ENCODE measurements around the gene UIMC1.

The UIMC1 gene

DNA sequence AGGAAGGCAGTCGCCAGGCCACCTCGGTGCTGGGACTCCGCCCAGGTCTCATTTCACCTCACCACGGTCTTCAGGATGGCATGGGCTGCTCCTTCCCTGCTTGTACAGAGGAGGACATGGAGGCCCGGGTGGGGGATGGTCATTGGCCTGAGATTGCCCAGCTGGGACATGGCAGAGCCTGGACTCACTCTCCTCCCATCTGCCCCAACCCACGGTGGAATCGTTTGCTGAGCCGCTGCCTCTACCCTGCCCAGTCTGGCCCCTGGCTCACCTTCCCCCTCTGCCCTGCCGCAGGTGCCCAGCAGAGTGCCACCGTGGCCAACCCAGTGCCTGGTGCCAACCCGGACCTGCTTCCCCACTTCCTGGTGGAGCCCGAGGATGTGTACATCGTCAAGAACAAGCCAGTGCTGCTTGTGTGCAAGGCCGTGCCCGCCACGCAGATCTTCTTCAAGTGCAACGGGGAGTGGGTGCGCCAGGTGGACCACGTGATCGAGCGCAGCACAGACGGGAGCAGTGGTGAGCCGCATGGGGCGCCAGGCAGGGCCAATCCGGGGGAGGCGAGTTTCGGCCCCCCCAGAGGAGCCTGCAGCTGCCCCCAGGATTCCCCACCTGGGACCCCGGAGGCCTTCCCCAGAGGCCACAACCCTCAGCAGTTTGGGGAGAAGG is 144.1 kb downstream of the UIMC1 start:
- Mint-ChIP-seq H3K9me3 (no peaks in the 10 kb centered on the region), H3K4me1 (no peaks in the 10 kb centered on the region), H3K4me3 (no peak overlapping the region), H3K36me3 (ENCODE audit: low read depth) (no peaks in the 10 kb centered on the region), H3K27me3 (peaks cover 42% of the 10 kb centered on the region), H3K27ac (no peak overlapping the region)
- ATAC-seq (no peak), DNase-seq (no peak)

DNA sequence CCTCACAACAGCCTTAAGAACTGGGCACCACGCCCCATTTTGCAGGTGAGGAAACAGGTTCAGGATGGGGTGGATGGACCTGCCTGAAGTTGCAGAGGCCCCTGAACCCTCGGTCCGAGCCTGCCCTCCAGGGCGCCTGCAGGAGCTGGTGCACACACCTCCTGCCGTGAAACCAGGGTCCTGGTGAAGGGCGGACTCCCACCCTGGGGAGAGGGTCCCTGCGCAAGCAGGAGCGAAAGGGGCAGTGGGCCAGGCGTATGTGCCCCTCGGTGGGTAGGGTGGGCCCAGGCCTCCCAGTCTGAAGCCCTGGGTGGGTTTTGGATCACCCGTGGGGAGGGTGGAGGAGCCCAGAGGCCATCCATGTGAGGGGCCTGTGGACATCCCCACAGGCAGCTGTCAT is 145.3 kb downstream of the UIMC1 start:
- no peak overlapping the region for H3K27ac Mint-ChIP-seq

DNA sequence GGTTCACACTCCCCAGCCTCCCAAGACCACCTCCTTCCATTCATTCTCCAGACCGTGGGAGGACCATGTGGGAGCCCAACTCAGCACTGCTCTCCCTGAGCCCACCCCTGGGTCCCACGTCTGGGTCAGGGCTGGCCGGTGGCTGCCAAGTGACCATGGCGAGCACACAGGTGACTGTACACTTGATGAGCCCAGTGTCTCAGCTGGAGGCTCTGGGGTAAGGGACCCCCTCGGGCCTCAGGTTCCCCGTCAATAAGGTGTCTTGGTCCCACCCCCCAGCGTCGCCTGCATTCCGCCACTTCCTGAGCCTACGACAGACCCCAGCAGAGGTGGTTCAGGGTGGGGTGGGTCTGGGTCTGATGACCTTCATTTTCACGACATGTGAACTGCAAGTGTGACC is 146.2 kb downstream of the UIMC1 start:
- H3K36me3 Mint-ChIP-seq (ENCODE audit: low read depth), result no peaks in the 10 kb centered on the region
- no peak overlapping the region for H3K4me3 Mint-ChIP-seq
- H3K27me3 Mint-ChIP-seq, result peaks cover 23% of the 10 kb centered on the region

More for the DNA sequence above, 145.3 kb downstream of the UIMC1 start:
- Mint-ChIP-seq H3K9me3 (no peaks in the 10 kb centered on the region), H3K4me3 (no peak overlapping the region), H3K27me3 (peaks cover 31% of the 10 kb centered on the region), H3K36me3 (ENCODE audit: low read depth) (no peaks in the 10 kb centered on the region), H3K4me1 (no peaks in the 10 kb centered on the region)
- ATAC-seq, result no peak
- no peak for DNase-seq

DNA sequence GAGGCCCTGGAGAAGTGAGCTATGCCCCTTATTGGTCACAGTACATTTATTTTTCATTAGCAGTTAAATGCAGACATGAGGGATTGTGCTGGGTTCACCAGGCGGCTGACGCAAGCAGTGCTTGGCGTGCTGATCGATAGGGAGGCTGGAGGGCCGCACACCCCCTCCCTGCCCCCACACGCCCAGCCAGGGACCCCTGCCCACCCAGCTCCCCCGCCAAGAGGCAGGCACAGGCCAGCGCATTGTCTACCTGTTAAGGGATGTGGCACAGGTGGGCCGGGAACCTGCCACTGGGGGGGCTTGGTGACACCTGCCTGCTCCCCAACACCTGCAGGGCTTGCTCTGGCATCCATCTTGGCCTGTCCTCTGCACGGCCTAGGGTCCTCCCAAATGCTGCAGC is 146.7 kb downstream of the UIMC1 start:
- no peak for DNase-seq
- no peaks in the 10 kb centered on the region for H3K4me1 Mint-ChIP-seq
- no peak overlapping the region for H3K27ac Mint-ChIP-seq
- H3K4me3 Mint-ChIP-seq, result no peak overlapping the region
- no peak for ATAC-seq
- H3K36me3 Mint-ChIP-seq (ENCODE audit: low read depth), result no peaks in the 10 kb centered on the region
- no peaks in the 10 kb centered on the region for H3K9me3 Mint-ChIP-seq
- H3K27me3 Mint-ChIP-seq, result peaks cover 21% of the 10 kb centered on the region

More for the DNA sequence above, 146.2 kb downstream of the UIMC1 start:
- no peaks in the 10 kb centered on the region for H3K4me1 Mint-ChIP-seq
- no peaks in the 10 kb centered on the region for H3K9me3 Mint-ChIP-seq
- no peak overlapping the region for H3K27ac Mint-ChIP-seq
- no peak for DNase-seq
- ATAC-seq, result no peak

DNA sequence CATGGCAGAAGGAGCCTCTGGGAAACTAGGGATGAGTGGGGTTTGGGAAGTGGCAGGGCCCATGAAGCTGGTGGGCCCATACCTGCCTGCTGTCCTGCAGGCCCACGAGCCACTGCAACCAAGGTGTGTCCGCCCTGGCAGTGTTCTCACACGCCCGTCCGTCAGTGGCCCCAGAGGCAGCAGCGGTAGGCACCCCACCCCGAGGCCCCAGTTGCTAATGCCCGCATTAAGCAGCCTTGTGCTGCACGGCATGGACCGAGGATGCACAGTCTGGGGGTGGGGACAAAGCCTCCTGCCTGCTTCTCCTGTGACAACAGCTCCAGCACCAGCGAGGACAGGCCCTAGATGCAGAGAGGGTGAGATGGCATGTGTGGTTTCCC is 148.7 kb downstream of the UIMC1 start:
- DNase-seq, result no peak
- no peaks in the 10 kb centered on the region for H3K36me3 Mint-ChIP-seq (ENCODE audit: low read depth)
- no peak overlapping the region for H3K4me3 Mint-ChIP-seq
- no peak overlapping the region for H3K27ac Mint-ChIP-seq
- no peaks in the 10 kb centered on the region for H3K9me3 Mint-ChIP-seq
- no peak for ATAC-seq
- H3K4me1 Mint-ChIP-seq, result no peaks in the 10 kb centered on the region
- peaks cover 9% of the 10 kb centered on the region for H3K27me3 Mint-ChIP-seq

DNA sequence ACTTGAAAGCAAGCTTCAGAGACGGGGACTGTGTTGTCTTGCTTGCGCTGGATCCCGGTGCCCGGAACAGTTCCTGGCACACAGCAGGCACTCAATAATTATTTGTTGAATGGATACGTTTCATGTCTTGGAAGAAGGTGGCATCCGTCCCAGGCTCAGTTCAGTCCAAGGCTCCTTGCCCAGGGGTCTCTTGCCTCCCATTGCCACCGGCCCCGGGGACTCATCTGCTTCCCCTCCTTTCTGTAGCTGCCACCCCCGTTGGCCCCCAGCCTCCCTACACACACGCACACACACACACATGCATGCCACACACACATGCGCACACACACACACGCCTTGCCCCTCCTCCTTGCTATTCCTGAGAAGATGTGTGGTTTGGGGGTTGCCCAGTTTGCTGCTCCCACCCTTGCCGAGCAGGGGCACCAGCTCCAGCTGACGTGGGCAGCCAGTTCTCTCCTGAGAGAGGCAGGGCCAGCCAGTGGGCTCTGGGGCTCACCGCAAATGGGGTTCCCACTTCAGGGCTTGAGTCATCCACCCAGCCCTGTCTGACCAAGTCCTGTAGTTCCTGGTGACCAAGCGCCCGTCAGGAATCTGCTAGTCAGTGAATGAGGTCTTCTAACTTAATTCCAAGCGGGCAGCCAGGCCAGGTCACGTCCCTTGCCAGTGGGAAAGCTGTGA is 149.2 kb downstream of the UIMC1 start:
- H3K27me3 Mint-ChIP-seq, result peaks cover 10% of the 10 kb centered on the region
- DNase-seq, result no peak
- no peak for ATAC-seq
- no peaks in the 10 kb centered on the region for H3K4me1 Mint-ChIP-seq
- no peaks in the 10 kb centered on the region for H3K9me3 Mint-ChIP-seq
- H3K36me3 Mint-ChIP-seq (ENCODE audit: low read depth), result no peaks in the 10 kb centered on the region
- H3K4me3 Mint-ChIP-seq, result no peak overlapping the region
- H3K27ac Mint-ChIP-seq, result no peak overlapping the region

DNA sequence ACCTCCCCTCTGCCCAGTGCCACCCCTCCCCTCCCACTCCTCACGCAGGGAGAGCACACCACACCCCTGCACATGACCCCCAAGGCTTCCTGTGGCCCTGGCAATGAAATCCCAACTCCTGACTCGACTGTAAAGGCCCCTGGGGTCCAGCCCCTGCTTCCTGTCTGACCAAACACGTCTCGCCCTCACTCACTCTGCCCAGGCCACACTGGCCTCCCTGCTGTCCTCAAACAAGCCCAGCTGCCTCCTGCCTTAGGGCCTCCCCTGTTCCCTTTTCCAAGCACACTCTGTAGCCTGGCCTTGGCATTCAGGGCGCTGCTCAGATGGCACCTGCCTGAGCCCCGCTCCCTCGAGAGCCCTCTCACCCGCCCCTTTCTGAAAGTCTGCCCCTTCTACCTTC is 149.8 kb downstream of the UIMC1 start:
- Mint-ChIP-seq H3K27me3 (peaks cover 10% of the 10 kb centered on the region), H3K27ac (no peak overlapping the region), H3K36me3 (ENCODE audit: low read depth) (no peaks in the 10 kb centered on the region), H3K9me3 (no peaks in the 10 kb centered on the region), H3K4me3 (no peak overlapping the region), H3K4me1 (no peaks in the 10 kb centered on the region)
- no peak for DNase-seq
- no peak for ATAC-seq

DNA sequence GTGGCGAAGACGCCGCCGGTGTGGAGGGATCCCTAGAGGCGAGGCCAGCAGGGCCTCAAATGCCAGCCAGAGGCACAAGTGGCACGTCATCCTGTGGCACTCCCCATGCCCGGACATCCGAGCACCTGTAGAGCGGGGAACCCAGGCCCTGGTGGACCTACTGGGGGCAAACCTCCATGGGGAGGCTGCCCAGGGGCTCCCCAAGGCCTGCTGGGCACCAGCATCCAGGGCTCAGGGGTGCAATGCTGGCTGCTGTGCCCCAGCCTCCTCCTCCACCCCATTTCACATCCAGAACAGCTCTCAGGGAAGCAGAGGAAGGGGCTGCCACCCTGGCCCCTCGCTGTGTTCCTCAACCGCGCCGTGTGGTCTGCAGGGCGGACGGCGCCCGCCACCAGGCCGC is 151.0 kb downstream of the UIMC1 start:
- DNase-seq, result no peak
- no peaks in the 10 kb centered on the region for H3K9me3 Mint-ChIP-seq
- no peaks in the 10 kb centered on the region for H3K4me1 Mint-ChIP-seq
- no peak for ATAC-seq
- H3K27me3 Mint-ChIP-seq, result peaks cover 9% of the 10 kb centered on the region
- no peak overlapping the region for H3K27ac Mint-ChIP-seq
- H3K36me3 Mint-ChIP-seq (ENCODE audit: low read depth), result no peaks in the 10 kb centered on the region
- no peak overlapping the region for H3K4me3 Mint-ChIP-seq
